ENCODE results near the gene CDYL. TPM values are rescaled to one million over a fixed set of nuclear protein-coding genes. Genes with fewer than 3 reads are reported as not detected.

Gene CDYL
- total RNA-seq, 3 donors from 2014 or later (not counting 1 experiment from before 2014, with no cell fraction given) = 81.3 to 101 (median 83.8) TPM

DNA sequence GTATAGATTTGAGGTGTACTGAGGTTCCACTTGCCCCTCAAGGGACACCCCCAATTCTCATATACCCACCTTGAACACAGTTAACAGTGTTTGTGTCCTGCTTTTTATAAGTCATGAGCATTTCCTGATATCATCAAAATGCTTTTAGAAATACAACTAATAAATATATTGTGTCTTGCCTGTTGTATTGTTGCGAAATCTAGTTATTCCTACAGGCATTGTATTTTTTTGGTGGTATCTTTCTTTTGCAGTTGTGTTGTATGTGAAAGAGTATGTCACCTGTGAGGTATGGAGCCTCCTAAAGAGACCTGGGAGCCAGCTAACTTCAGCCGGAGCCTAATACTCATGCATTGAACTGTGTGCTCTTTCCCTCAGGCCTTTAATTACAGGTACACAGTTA, 40.7 kb downstream of the CDYL start:
- Mint-ChIP-seq H3K4me3 (no peak overlapping the region), H3K4me1 (peaks cover 72 to 73% of the 10 kb centered on the region in 2 donors), H3K27ac (no peak overlapping the region), H3K27me3 (ENCODE audit: low read depth in 2 of 2) (no peaks in the 10 kb centered on the region), H3K36me3 (no peaks in the 10 kb centered on the region), H3K9me3 (no peaks in the 10 kb centered on the region)
- Histone ChIP-seq H3K4me3 (ENCODE audit: low read length) (no peak overlapping the region), H3K36me3 (ENCODE audit: control insufficient read depth, insufficient read depth, low read length) (no peaks in the 10 kb centered on the region), H3K4me1 (ENCODE audit: control insufficient read depth, insufficient read depth, low read length) (peaks cover 18% of the 10 kb centered on the region), H3K27ac (ENCODE audit: low read length) (no peak overlapping the region), H3K27me3 (ENCODE audit: control insufficient read depth, insufficient read depth, low read length) (no peaks in the 10 kb centered on the region), H3K9me3 (ENCODE audit: control insufficient read depth, insufficient read depth, low read length) (no peaks in the 10 kb centered on the region)
- WGBS (ENCODE audit: insufficient coverage) = 100% methylated on average over 2 of the region's 2 CpGs
- intact Hi-C loops (cut with micrococcal nuclease) = no loop called here
- no peak for ATAC-seq
- TF ChIP-seq, protein P1, sequence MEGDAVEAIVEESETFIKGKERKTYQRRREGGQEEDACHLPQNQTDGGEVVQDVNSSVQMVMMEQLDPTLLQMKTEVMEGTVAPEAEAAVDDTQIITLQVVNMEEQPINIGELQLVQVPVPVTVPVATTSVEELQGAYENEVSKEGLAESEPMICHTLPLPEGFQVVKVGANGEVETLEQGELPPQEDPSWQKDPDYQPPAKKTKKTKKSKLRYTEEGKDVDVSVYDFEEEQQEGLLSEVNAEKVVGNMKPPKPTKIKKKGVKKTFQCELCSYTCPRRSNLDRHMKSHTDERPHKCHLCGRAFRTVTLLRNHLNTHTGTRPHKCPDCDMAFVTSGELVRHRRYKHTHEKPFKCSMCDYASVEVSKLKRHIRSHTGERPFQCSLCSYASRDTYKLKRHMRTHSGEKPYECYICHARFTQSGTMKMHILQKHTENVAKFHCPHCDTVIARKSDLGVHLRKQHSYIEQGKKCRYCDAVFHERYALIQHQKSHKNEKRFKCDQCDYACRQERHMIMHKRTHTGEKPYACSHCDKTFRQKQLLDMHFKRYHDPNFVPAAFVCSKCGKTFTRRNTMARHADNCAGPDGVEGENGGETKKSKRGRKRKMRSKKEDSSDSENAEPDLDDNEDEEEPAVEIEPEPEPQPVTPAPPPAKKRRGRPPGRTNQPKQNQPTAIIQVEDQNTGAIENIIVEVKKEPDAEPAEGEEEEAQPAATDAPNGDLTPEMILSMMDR (IDR thresholded peaks at IDR 0.05) = no peak
- no peak for DNase-seq

DNA sequence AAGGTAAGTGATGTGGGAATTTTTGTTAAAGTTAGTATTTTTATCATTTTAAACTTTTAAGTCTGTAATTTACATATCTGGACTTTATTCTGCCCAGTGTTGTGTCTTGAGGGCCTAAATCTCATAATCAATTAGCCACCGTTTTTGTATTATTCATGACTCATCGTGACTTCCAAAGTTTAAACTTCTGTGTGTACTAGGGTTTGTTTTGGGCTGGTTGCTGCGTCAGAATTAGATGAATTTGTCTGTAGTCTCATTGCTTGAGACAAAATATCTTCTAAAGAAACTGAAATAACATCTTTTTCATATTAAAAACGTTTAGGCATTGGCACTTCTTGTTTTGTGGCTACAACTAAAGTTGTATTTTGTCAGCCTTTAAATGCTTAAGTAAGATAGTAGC, 41.3 kb downstream of the CDYL start:
- DNase-seq = no peak
- no peak overlapping the region for H3K4me3 Mint-ChIP-seq
- H3K27ac ChIP-seq (ENCODE audit: low read length) = no peak overlapping the region
- peaks cover 18% of the 10 kb centered on the region for H3K4me1 ChIP-seq (ENCODE audit: control insufficient read depth, insufficient read depth, low read length)
- no peak overlapping the region for H3K4me3 ChIP-seq (ENCODE audit: low read length)
- peaks cover 67% of the 10 kb centered on the region in 2 donors for H3K4me1 Mint-ChIP-seq
- TF ChIP-seq, protein P1 (IDR thresholded peaks at IDR 0.05) = no peak
- H3K9me3 ChIP-seq (ENCODE audit: control insufficient read depth, insufficient read depth, low read length) = no peaks in the 10 kb centered on the region
- no peaks in the 10 kb centered on the region for H3K36me3 Mint-ChIP-seq
- no peaks in the 10 kb centered on the region for H3K27me3 ChIP-seq (ENCODE audit: control insufficient read depth, insufficient read depth, low read length)
- H3K27me3 Mint-ChIP-seq (ENCODE audit: low read depth in 2 of 2) = no peaks in the 10 kb centered on the region
- WGBS (ENCODE audit: insufficient coverage) = 40% methylated on average over 1 of the region's 4 CpGs
- H3K9me3 Mint-ChIP-seq = no peaks in the 10 kb centered on the region
- no peak overlapping the region for H3K27ac Mint-ChIP-seq
- no peak for ATAC-seq
- H3K36me3 ChIP-seq (ENCODE audit: control insufficient read depth, insufficient read depth, low read length) = no peaks in the 10 kb centered on the region
- intact Hi-C loops (cut with micrococcal nuclease) = no loop called here

DNA sequence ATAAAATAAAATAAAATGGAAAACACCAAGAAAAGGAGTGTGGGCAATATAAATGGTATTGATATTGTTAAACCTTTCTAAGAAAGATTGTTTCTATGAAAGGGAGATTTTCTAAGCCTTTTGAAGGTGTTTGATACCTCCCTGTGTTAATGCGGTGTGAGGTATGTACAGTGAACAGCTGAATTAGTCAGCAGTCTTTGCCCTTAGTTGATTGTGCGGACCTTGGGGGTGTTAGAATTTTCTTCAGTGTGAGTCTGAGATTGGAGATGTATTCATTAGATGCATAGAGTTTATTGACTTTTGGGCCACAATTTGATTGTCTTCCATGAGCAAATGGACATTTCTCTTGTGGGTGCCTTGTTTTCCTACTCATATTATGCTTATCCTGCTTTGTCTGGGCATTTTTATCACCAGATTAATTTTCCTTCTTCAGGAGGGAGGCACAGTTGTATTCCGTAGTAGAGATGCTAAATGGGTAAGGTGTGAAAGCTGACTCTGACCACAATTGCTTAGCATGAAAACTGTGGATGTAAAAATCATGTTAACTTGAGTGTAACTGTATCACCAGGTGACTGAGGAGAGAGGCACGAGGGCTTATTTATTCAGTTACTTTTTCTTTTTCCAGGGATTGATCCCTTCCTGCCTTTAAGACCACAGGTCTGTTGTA, 42.2 kb downstream of the CDYL start:
- intact Hi-C loops (cut with micrococcal nuclease) = no loop called here
- Histone ChIP-seq H3K36me3 (ENCODE audit: control insufficient read depth, insufficient read depth, low read length) (no peaks in the 10 kb centered on the region), H3K27me3 (ENCODE audit: control insufficient read depth, insufficient read depth, low read length) (no peaks in the 10 kb centered on the region), H3K4me1 (ENCODE audit: control insufficient read depth, insufficient read depth, low read length) (peaks cover 18% of the 10 kb centered on the region), H3K4me3 (ENCODE audit: low read length) (no peak overlapping the region), H3K9me3 (ENCODE audit: control insufficient read depth, insufficient read depth, low read length) (no peaks in the 10 kb centered on the region), H3K27ac (ENCODE audit: low read length) (no peak overlapping the region)
- Mint-ChIP-seq H3K4me1 (peaks cover 66 to 67% of the 10 kb centered on the region in 2 donors), H3K9me3 (no peaks in the 10 kb centered on the region), H3K36me3 (no peaks in the 10 kb centered on the region), H3K27me3 (ENCODE audit: low read depth in 2 of 2) (no peaks in the 10 kb centered on the region), H3K4me3 (peak overlapping the region; percentile 37), H3K27ac (peak overlapping the region; percentile 55 to 56)
- ATAC-seq (peak; percentile 44 to 72 (median 67)), DNase-seq (no peak)
- WGBS (ENCODE audit: insufficient coverage) = 59% methylated on average over 4 of the region's 4 CpGs
- TF ChIP-seq, protein P1 (IDR thresholded peaks at IDR 0.05) = no peak

Data from natural killer cell (primary cell).